HepG2 (cell line): Measurements from ENCODE around the gene OLFM2. TPM values are rescaled to one million over a fixed set of nuclear protein-coding genes. Genes with fewer than 3 reads are reported as not detected.
A peak's percentile ranks its signal among the peaks of the same experiment; 100 is the strongest.

ENCODE experiments used
- HCFC1 ChIP-seq: fragments of 150-350 bp; IDR thresholded peaks from 2 replicates; pipeline ENCODE4 v1.6.1; 2014; ENCODE audit warnings: low read depth, low read length
- KLF9 ChIP-seq: IDR thresholded peaks from 2 replicates; pipeline ENCODE4 v1.6.1; 2016; ENCODE audit warnings: low read depth
- MYC ChIP-seq: sonication (generic); formaldehyde crosslinking; IDR thresholded peaks from 2 replicates; pipeline ENCODE4 v1.9.0; 2021; ENCODE audit warnings: missing genetic modification reagents, borderline replicate concordance
- NKX3-1 ChIP-seq: sonication (generic); formaldehyde crosslinking; IDR thresholded peaks from 2 replicates; pipeline ENCODE4 v1.5.0; 2020; ENCODE audit warnings: missing genetic modification reagents
- RBM39 ChIP-seq: fragments of 200-400 bp; formaldehyde crosslinking; IDR thresholded peaks from one replicate; pipeline ENCODE4 v1.6.1; 2018; ENCODE audit warnings: antibody characterized with exemption, mild to moderate bottlenecking, low read depth, low read length; ENCODE audit not compliant: poor library complexity, severe bottlenecking
- RNF2 ChIP-seq: fragments of 450-650 bp; conservative IDR thresholded peaks from 2 replicates; pipeline ENCODE4 v1.6.1; 2016; ENCODE audit warnings: low read depth
- SAFB2 ChIP-seq: sonication (generic); formaldehyde crosslinking; IDR thresholded peaks from 2 replicates; pipeline ENCODE4 v1.5.1; 2020; ENCODE audit warnings: missing genetic modification reagents, low read depth, mild to moderate bottlenecking, borderline replicate concordance
- SP4 ChIP-seq: sonication (generic); formaldehyde crosslinking; IDR thresholded peaks from 2 replicates; pipeline ENCODE4 v1.8.1; 2023; ENCODE audit warnings: mild to moderate bottlenecking, missing genetic modification reagents
- STAG1 ChIP-seq: sonication (generic); formaldehyde crosslinking; IDR thresholded peaks from 2 replicates; pipeline ENCODE4 v1.4.0; 2020; ENCODE audit warnings: missing genetic modification reagents
- TBP ChIP-seq: sonication (generic); formaldehyde crosslinking; IDR thresholded peaks from 2 replicates; pipeline ENCODE4 v1.5.0; 2020; ENCODE audit warnings: missing genetic modification reagents
- TCF7 ChIP-seq: sonication (generic); IDR thresholded peaks from 2 replicates; pipeline ENCODE4 v1.6.1; 2016; ENCODE audit warnings: antibody characterized with exemption, low read depth
- THAP8 ChIP-seq: sonication (generic); formaldehyde crosslinking; IDR thresholded peaks from 2 replicates; pipeline ENCODE4 v1.5.1; 2020; ENCODE audit warnings: missing genetic modification reagents, mild to moderate bottlenecking, borderline replicate concordance
- TMF1 ChIP-seq: sonication (generic); formaldehyde crosslinking; IDR thresholded peaks from 2 replicates; pipeline ENCODE4 v1.8.1; 2022; ENCODE audit warnings: low read depth, missing genetic modification reagents
- ZBTB37 ChIP-seq: sonication (generic); formaldehyde crosslinking; IDR thresholded peaks from 2 replicates; pipeline ENCODE4 v1.4.0; 2020; ENCODE audit warnings: mild to moderate bottlenecking, missing genetic modification reagents
- ZFP37 ChIP-seq: sonication (generic); formaldehyde crosslinking; IDR thresholded peaks from 2 replicates; pipeline ENCODE4 v1.4.0; 2020; ENCODE audit warnings: missing genetic modification reagents, borderline replicate concordance
- ZNF354B ChIP-seq: sonication (generic); formaldehyde crosslinking; IDR thresholded peaks from 2 replicates; pipeline ENCODE4 v1.8.0; 2022; ENCODE audit warnings: mild to moderate bottlenecking, missing genetic modification reagents
- ZNF414 ChIP-seq: sonication (generic); formaldehyde crosslinking; IDR thresholded peaks from 2 replicates; pipeline ENCODE4 v1.5.0; 2020; ENCODE audit warnings: missing genetic modification reagents
- ZNF441 ChIP-seq: sonication (generic); formaldehyde crosslinking; IDR thresholded peaks from 2 replicates; pipeline ENCODE4 v1.7.0; 2021; ENCODE audit warnings: missing genetic modification reagents, borderline replicate concordance
- ZNF597 ChIP-seq: sonication (generic); formaldehyde crosslinking; IDR thresholded peaks from 2 replicates; pipeline ENCODE4 v1.5.0; 2020; ENCODE audit warnings: missing genetic modification reagents
- ZNF598 ChIP-seq: sonication (generic); formaldehyde crosslinking; IDR thresholded peaks from 2 replicates; pipeline ENCODE4 v1.5.1; 2020; ENCODE audit warnings: mild to moderate bottlenecking, missing genetic modification reagents, borderline replicate concordance
- ZNF703 ChIP-seq: sonication (generic); formaldehyde crosslinking; IDR thresholded peaks from 2 replicates; pipeline ENCODE4 v1.5.1; 2020; ENCODE audit warnings: missing genetic modification reagents, mild to moderate bottlenecking, moderate library complexity, borderline replicate concordance
- ZNF781 ChIP-seq: sonication (generic); formaldehyde crosslinking; IDR thresholded peaks from 2 replicates; pipeline ENCODE4 v1.5.1; 2020; ENCODE audit warnings: borderline replicate concordance, mild to moderate bottlenecking, missing genetic modification reagents; ENCODE audit errors: not compliant biosample characterization
- polyA plus RNA-seq, 8 experiments: library from polyadenylated mRNA; depleted of rRNA in 3 of 8; stranded (reverse) in 7 of 8; unstranded in 1 of 8; fragments of >200 nt; fragmentation: Illumina TruSeq in 4 of 8; extraction: Trizol in 4 of 8; gene quantifications; 2 replicates each; pipeline versions ENCODE4 v1.2.1 to v1.2.3, GENCODE V29; 2011 to 2016; ENCODE audit warnings: low read depth in 4 of 8, missing spikeins in 1 of 8, mixed read lengths in 1 of 8; ENCODE audit not compliant: insufficient read depth in 1 of 8
- total RNA-seq, 5 experiments: library from RNA; depleted of rRNA; stranded (reverse); fragments of >200 nt; fragmentation: Illumina TruSeq; extraction: Trizol; gene quantifications; 2 replicates each; pipeline ENCODE4 v1.2.3, GENCODE V29; 2016; ENCODE audit warnings: low read depth in 1 of 5

The OLFM2 gene
- total and polyA plus RNA-seq, 2 of the 13 experiments (the other 11 are each of a cell fraction or from before 2014, with no cell fraction given): 0.20 to 0.51 TPM

GRCh38 chr19:9827289-9828238 lies 108.8 kb downstream of the OLFM2 start, which contains the start of gene UBL5 (continued):
- TF ChIP-seq ZBTB37 (CRISPR knock-in tag) (no peak; the same call in 1 of the 2 replicates), TCF7 (peak; percentile 24; the same call in 1 of the 2 replicates), ZNF354B (CRISPR knock-in tag) (no peak), TBP (CRISPR knock-in tag) (no peak), STAG1 (no peak), MYC (CRISPR knock-in tag) (peak; percentile 81), RNF2 (0 out of 2 replicates have a peak, but pooled peaks have one; percentile 33), TMF1 (CRISPR knock-in tag) (no peak; the same call in 1 of the 2 replicates), KLF9 (peak; percentile 96), ZNF414 (CRISPR knock-in tag) (no peak), THAP8 (CRISPR knock-in tag) (no peak), ZNF703 (CRISPR knock-in tag) (no peak; the same call in 1 of the 2 replicates), NKX3-1 (CRISPR knock-in tag) (0 out of 2 replicates have a peak, but pooled peaks have one; percentile 15), HCFC1 (peak; percentile 70), ZNF598 (CRISPR knock-in tag) (peak; percentile 74; the same call in 1 of the 2 replicates), ZFP37 (CRISPR knock-in tag) (no peak), SP4 (CRISPR knock-in tag) (peak; percentile 84), ZNF597 (0 out of 2 replicates have a peak, but pooled peaks have one; percentile 37), SAFB2 (CRISPR knock-in tag) (no peak; the same call in 1 of the 2 replicates), ZNF781 (CRISPR knock-in tag) (peak; percentile 61), ZNF441 (CRISPR knock-in tag) (no peak; the same call in 1 of the 2 replicates), RBM39 (no peak)
